Measurements from ENCODE around the gene EXOC3.
"Not testable (repeated sequence)": the region's sequence is repeated elsewhere in the genome, so short reads cannot be mapped to it uniquely, and the experiment has no call there.

The EXOC3 gene

DNA sequence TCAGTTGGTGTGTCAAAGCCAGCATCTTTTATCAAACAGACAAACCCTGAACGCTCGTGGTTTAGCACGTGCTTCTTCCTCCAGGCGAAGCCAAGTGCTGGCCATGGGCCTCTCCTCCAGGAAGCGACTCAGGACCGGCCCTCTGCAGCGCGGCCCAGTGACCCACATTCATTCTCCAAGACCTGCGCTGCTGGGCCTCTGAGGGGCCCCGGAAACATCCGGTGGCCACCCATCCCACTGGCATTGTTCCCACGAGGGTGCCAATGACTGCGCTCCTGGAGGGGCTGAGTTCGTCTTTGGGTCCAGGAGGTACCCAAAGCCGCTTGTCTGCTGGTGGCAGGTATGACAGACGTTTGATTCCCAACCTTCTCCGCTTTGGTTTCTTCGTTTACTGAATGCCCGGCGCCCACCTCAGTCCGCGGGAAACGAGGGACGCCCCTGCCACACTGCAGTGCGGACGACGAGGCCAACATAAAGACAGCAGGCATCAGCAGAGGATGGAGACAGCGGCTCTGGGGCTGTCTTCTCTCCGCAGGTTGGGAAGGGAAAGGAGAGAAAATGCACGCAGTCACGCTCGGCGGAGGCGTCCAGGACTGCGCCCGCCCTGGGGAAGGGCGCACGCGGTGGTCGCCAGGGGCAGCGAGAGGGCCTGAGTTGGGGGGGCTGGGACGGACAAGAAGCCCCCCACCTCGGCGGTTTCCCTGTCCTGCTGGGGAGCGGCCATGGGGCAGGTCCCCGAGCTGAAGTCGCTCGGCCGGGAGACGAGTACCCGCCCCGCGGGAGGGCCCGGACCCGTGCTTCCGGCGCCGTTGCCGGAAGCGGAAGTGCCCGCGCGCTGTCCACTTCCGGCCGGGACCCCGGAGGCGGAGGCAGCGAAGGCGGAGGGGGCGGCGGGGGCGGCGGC lies at the start of gene EXOC3:
Gene EXOC3, plus strand, starts transcription at position 842 of the 904 bp plus-strand sequence. CDS start 3,030 bp downstream, outside the sequence.
- DNase-seq (ENCODE audit: low read depth): peak; percentile 57

- no peak for DNase-seq (ENCODE audit: low read depth)
Measured at GRCh38 chr5:393846-394275, 49.1 kb upstream of the EXOC3 start.

GRCh38 chr5:394671-395155 lies 48.3 kb upstream of the EXOC3 start:
- no peak for DNase-seq (ENCODE audit: low read depth)

DNA sequence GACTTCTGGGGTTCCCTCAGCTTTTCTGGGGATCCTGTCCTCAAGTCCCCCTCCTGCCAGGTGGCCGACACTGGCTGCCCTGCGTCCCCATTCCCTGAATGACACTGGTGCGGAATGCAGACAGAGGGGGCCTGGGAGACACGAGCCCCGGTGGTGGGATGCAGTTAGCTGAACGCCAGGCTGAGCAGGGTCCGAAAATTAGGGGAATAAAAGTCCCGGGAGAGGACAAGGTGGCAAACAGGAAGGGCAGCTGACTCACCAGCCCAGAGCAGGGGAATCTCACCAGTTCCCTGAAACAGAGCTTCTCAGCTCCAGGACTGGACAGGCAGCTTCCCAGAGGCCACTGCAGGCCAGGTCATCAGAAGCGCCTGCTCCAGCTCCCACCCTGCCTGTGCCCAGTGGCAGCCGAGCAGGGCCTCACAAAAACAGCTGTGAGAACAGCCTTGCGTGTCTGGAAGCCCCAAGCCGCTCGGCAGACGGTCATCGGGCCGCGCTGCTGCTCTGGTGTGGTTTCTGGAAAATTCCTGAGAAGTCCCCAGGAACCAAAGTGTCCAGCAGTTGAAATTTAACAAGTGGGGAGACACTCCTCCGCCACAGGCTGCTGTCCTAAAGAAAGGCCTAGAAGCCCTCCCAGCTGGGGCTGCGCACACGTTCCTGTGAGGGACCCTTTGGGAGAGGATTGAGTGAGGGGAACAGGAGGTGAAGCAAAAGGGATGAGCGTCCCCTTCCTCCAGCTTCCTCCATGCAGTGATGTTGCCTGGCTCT lies 47.6 kb upstream of the EXOC3 start:
- DNase-seq (ENCODE audit: low read depth): no peak

- no peak for DNase-seq (ENCODE audit: low read depth)
Measured at GRCh38 chr5:395921-396530, 47.0 kb upstream of the EXOC3 start.

GRCh38 chr5:396531-396961 lies 46.4 kb upstream of the EXOC3 start:
- no peak for DNase-seq (ENCODE audit: low read depth)

DNA sequence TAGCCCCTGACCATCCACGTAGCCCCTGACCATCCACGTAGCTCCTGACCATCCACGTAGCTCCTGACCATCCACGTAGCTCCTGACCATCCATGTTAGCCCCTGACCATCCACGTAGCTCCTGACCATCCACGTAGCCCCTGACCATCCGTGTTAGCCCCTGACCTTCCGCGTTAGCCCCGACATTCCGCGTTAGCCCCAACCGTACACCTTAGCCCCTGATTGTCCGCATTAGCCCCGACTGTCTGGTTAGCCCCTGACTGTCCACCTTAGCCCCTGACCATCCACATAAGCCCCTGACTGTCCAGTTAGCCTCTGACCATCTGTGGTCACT lies 44.9 kb upstream of the EXOC3 start:
- DNase-seq (ENCODE audit: low read depth): not testable (repeated sequence)

- DNase-seq (ENCODE audit: low read depth): no peak
Measured at GRCh38 chr5:398475-399295, 44.3 kb upstream of the EXOC3 start.

DNA sequence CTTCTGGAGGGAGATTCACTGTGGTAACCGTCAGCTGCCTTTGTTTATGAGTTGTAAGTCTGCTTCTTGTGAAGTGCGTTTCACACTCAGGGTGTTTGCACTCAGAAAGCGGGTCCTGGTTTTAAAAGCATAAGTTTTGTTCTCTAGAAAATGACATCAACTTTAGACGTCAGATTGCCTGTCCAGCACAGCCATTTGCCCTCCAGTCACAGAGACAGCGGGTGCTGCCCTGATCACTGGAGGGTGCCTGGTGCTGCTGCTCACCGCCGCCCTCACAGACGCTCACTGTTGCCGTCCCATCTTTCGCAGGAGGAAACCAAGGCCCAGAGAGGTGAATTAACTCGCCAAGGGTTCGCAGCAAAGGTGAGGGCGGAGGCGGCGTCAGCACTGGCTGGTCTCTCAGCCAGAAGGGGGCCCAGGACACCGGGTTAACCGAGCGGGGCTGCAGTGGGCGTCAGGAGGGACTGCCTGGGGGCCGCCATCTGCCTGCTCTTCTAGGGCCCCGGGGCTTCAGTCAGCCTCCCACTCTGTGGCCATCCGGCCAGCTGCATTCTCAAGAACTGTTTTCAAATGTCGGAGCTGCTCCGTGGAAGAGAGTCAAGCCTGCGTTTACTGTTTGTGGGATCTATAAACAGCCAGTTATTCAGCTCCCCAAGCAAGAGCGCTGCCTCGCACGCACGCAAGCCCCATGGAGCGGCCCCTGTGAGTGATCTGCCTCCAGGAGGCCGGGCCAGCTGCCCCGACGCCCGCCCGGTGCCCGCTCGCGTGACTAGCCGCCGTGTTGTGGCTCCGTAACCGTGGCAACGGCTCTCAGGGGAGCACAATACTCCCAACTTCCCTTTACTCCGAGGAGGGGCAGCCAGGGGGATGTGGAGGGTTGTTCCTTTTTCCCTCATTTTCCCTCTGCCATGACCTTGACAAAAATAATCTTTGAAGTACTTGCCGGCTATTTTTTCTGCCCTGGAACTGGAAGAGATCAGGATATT lies 43.4 kb upstream of the EXOC3 start:
- DNase-seq (ENCODE audit: low read depth): no peak

DNA sequence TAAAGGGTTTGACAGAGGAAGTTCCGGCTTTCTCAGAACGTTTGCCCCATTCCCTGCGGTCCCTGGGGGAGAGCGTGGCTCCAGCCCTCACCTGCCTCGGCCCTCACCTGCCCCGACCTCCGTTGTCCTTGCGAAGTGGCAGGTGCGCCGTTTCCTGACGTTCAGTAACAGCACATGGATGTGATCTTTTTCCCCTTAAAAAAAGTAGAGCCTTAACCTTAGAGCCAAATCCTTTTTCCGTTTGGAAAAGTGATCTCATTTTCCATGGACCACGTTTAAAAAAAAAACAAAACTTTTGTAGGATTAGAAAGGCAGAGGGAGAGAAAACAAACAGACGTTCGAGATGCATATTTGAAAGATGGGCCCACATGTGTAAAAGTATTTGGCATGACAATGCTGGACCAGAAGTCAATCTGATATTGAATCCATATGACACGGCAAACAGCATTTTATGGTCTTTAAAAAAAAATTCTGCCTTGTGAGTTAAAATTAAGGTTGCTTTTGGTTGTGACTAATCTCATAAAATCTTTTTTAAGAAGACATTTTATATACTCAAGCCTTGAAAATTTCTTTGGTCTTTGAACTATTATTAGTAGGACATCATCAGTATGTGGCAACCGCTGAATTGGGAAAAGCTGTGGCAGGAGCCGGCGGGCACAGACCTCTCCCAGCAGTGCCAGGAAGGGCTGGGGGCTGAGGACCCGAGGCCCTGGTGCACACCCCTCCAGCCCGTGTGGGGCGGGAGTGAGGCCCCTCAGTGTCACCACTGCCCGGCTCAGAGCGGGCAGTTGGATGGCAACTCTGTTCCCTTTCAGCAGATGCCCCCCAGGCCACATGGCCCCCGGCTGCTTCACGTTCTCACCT lies 42.5 kb upstream of the EXOC3 start:
- no peak for DNase-seq (ENCODE audit: low read depth)

DNA sequence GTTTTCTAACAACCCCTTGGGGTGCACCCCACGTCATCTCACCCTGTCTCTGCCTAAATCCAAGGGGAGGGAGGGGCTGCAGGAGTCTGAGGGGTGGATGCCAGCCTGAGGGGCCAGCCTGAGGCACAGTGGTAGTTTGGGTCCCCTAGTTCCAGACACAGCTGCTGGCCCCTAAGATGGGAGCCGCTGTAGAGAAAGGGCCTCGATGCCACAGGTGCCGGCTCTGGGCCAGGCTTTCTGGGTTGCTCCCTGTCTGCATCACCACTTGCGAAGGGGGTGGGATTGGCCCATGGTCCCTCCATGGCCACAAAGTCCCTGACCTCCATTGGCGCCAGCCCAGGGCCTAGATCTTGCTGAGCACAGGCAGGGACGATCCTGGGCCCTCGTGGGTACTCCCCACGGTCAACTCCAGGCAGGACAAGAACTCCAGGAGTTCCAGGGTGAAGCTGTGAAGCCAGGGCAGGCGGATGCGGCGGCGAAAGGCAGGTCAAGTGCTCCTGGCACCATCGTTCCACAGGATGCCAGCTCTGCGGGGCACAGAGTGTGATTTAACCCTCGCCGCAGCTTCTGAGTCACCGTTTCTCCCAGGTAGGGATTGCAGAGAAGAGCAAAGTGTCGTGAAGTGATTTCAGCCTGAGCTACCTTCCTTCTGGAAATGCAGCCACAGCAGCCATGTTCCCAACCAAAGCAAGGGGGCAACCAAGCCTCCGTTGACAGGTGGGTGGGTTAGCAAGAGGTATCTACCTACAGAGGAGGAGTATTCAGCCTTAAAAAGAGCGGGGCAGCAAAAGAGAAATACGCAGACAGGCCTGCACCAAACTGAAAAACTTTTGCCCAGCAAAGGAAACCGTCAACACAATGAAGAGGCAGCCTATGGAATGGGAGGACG lies 41.6 kb upstream of the EXOC3 start:
- DNase-seq (ENCODE audit: low read depth): no peak

DNA sequence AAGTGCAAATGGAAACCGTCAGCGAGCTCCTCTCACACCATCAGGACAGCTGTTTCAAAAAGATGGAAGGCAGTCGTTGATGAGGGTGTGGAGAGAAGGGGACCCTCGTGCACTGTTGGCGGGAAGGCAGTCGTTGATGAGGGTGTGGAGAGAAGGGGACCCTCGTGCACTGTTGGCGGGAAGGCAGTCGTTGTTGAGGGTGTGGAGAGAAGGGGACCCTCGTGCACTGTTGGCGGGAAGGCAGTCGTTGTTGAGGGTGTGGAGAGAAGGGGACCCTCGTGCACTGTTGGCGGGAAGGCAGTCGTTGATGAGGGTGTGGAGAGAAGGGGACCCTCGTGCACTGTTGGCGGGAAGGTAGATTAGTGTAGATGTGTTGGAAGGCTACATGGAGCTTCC lies 40.8 kb upstream of the EXOC3 start:
- not testable (repeated sequence) for DNase-seq (ENCODE audit: low read depth)

DNA sequence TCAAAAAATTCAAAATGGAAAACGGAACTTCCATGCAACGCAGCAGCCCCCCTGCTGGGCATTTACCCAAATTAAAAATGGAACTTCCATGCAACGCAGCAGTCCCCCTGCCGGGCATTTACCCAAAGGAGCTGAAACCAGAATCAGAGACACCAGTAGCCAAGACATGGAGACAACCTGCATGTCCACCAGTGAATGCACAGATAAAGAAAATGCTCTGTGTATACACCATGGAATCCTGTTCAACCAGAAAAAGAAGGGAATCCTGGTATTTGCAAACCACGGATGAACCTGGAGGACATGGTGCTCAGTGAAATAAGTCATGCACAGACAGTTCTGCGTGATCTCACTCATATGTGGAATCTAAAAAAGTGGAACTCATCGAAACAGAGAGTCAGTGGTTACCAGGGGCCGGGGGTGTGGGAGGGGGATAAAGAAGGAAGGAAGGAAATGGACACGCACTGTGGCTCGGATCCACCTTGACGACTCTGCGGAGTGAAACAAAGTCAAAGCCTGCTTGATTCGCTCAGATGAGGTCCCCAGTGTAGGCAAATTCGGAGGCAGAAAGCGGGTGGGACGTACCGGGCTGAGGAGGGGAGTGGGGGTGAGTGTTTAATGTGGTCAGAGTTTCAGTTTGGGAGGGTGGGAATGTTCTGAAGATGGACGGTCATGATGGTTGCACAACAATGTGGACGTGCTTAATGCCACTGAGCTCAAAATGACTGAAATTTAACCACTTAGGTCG lies 40.2 kb upstream of the EXOC3 start:
- no peak for DNase-seq (ENCODE audit: low read depth)

DNA sequence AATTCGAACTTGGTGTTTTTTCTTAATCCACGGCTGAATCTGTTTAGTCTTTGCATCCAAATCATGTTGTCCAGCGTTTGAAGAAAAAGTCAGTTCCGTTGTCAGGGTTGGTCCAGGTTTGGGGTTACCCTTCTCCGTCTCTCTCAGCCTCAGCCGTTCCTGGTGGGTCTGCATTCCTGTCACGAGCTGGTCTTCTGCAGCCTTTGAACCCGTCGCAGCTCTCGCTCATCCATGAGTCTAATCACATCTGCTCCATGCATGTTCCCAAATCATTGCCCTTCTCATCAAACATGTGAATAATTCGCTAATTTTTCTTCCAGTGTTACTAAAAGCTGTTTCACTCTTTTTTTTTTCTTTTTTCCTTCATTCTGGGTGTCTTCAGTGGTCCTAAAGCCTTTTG lies 39.0 kb upstream of the EXOC3 start:
- no peak for DNase-seq (ENCODE audit: low read depth)

GRCh38 chr5:404666-405241 lies 38.2 kb upstream of the EXOC3 start:
- DNase-seq (ENCODE audit: low read depth): no peak

DNA sequence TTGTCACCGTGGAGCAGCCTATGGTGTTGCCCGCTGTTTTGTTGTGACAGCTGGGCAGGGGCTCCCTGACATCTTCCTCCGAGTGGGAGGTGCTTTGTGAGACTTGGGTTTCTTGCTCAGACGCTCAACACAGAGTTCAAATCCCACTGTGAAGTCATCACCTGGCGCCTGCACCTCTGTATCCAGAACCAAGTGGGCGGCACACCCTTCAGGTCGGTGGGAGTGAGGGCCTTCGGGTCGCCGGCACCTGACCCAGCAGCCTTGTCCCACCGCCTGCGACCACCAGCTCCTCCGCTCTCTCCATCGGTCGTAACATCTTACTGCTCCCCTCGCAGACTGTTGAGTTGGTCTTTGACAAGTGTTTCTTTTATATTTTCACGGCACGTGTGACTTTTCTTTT lies 37.6 kb upstream of the EXOC3 start:
- DNase-seq (ENCODE audit: low read depth): no peak

- no peak for DNase-seq (ENCODE audit: low read depth)
Measured at GRCh38 chr5:406041-406440, 36.9 kb upstream of the EXOC3 start.
